HG03575 (cell line): ENCODE measurements around the gene SYPL2.
"Not testable (repeated sequence)": the region's sequence is repeated elsewhere in the genome, so short reads cannot be mapped to it uniquely, and the experiment has no call there.

Experiments used
- ATAC-seq: cut with Tn5 transposase; IDR thresholded peaks from one replicate; pipeline ENCODE4 v1.9.1; 2021; ENCODE audit not compliant: unreplicated experiment, insufficient number of reproducible peaks, low FRiP score; ENCODE audit errors: extremely low read depth

The SYPL2 gene

DNA sequence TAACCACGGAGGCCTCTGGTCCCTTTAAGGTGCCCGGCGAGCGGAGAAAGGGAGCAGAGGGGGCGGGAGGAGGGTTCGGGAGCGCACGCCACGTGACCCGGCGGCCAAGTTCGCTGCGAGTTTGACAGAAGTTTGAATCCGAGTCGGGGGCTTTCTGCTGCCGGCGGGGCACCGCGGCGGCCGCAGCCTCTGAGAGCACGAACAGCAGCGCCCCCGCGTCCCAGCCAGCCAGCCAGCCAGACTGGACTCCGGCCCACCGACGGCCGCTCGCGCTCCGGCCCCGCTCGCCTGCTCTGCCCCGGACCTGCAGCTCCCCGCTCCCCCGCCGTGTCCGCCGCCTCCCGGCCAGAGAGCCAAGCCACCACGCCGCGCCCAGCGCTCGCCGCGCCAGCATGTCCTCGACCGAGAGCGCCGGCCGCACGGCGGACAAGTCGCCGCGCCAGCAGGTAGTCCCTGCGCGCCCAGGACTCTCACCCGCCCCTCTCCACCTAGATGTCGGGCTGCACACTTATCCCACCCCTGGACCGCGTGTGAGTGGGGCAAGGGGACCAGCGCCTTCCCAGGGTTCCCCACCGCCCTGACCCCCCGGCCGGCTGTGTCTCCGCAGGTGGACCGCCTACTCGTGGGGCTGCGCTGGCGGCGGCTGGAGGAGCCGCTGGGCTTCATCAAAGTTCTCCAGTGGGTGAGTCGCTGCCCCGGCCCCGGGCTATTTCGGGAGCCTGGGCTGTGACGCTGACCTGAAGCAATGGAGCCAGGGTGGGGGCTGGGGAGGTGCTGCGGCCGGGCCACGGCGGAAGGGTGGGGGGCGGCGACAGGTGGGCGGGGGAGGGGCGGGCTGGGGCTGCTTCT is at the start of gene SYPL2:
SYPL2 (plus strand) TSS at position 95 of the 849 bp plus-strand sequence; CDS start at position 393, 298 bp downstream.
- no peak for ATAC-seq

GRCh38 chr1:109423498-109423897 is 42.8 kb upstream of the SYPL2 start:
- no peak for ATAC-seq

- ATAC-seq: no peak
These were observed 40.7 kb upstream of the SYPL2 start for GRCh38 chr1:109425391-109426280.

DNA sequence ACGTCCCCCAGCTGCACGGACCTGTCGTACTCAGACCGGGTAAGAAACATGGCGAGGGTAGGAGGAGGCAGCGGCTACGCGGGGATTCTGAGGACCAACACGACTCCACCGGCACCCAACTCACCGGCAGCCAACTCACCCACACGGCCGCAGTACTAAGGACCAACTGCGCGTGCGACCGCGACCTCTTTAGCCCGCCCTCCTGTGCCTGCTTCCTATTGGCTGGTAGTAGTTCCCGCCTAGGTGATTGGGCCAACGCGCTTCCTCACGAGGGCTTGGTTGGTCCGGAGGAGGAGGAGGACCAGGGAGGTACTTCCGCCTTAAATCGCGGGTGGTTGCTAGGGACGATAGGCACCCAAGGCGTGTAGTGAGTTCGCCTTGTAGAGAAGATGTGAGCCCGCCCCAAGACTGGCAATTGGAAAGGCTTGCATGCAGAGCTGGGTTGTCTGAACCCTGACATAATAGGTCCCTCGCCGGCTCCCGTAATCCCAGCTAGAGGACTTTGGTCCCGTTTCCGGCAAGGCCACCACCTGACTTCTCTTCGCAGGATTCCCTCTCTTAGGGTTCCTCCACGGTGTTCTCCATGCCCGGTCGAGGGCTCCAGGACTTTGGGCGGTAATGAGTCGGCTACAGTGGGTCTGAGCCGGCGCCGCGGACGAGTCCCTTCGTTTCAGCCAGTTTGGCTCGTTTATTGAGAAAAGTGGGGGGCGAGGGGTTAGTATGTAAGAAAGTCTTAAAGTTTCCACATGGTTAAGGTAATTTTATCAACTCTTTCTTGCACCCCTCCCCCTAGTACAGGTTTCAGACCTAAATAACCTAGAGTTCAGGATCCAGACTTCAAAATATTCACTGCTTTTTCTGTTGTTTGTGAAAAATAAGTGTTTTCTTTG is 39.8 kb upstream of the SYPL2 start, which contains the start of gene PSMA5:
PSMA5 (minus strand) TSS at position 168 of the 890 bp plus-strand sequence; CDS start at position 50, 118 bp downstream.
- peak; percentile 86 for ATAC-seq

GRCh38 chr1:109427171-109427467 is 39.2 kb upstream of the SYPL2 start:
- no peak for ATAC-seq

DNA sequence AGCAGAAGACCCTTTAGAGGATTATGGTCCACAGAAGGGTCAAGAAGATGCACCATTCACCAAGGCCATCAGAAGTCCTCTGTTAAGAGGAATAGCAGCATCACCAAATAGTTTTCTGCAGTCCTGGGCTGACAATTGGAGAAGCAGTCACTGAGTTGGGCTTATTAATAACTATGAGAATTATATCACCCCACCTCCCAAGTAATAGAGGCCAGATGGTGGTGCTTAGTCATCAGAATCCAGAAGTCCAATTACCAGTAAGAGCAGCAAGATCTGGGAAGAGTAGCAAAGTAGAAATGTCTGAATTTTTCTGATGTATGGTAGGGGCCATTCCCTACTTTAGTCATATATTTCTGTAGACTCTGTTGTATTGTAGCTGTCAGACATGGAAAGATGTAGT is 34.0 kb upstream of the SYPL2 start:
- ATAC-seq: no peak

- ATAC-seq: no peak
These were observed 33.0 kb upstream of the SYPL2 start for GRCh38 chr1:109433322-109433721.

GRCh38 chr1:109434484-109434883 is 31.9 kb upstream of the SYPL2 start:
- no peak for ATAC-seq

DNA sequence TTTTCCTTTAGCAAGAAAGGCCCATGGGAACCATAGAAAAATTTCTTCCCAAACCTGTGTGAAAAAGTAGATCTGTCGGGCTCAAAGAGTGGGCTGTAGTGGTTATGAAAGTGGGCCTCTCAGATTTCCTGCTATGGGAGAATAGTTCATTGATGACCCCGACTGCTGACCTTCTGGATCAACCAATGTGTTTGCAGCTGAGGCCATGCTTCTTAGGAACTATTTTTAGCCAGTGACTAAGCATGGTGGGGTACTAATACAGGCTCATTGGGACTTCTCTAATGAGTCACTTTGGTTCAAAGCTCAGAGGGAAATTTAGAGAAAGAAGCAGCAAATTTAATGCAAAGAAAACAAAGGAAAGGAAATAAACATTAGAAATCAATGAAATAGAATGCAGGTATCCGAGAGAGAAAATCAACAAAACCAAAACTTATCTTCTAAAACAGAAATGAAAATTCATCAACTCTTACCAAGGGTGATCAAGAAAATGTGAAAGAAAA is 27.5 kb upstream of the SYPL2 start:
- ATAC-seq: no peak

DNA sequence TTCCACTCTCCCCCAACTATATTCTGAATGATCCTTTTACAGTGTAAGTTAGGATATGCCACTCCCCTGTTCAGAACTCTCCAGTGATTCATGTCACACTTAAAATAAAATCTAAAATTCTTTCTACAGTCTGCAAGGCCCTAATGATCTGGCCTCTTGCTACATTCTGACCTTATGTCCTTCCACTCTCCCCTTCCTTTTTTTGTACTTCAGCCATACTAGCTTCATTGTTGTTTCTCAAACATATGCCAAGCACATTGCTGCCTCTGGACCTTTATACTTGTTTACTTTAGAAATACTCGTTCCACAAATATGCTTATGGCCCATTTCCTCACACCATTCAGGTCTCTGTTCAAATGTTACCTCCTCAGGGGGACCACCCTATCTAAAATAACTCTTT is 25.3 kb upstream of the SYPL2 start:
- ATAC-seq: no peak

GRCh38 chr1:109443476-109443875 is 22.9 kb upstream of the SYPL2 start:
- no peak for ATAC-seq

DNA sequence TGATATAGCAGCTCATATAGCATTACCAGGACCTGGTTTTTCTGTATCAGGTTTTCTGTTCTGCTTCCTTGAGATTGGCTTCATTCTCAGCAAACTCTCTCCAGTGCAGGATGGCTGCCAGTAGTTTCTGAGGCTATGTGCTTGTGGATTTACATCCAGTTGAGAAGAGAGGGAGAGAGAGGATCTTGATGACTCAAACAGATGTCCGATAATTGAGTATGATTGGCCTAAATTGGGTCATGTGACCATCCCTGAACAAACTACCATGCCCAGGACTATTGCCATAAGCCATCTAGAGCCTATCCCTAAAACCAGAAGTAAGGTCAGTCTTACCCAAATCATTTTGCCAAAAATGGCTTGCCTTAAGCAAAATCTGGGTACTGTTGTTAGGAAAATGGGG is 22.0 kb upstream of the SYPL2 start:
- ATAC-seq: no peak

GRCh38 chr1:109445949-109446695 is 20.2 kb upstream of the SYPL2 start:
- ATAC-seq: not testable (repeated sequence)

- no peak for ATAC-seq
These were observed 18.8 kb upstream of the SYPL2 start for GRCh38 chr1:109447524-109447923.

DNA sequence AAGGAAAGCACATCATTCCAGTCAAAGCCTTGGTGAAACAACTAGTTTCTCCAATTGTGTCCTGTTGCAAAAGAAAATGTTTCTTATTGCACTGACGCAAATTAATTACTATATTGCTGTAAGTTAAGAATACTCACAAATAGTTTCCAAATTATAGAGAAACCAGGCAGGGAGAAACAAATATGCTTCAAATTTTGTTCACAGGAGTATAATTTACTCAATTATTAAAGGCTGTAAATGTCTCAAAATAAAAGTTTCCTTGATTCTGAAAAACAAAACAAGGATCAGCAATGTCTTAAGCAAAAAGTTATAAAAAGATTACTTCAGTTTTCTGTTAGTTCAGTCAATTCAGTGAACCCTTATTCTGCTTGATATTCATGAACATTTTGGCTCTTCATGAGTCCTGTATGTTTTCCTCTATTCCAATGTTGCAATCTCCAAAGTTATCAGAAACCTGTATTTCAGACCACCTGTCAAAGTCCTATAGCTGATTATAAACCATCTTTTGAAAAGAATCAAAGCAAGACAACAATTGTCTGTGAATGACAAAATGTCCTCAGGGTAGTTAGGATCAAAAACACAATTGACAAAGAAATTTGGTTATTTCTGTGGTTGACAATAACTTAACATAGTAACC is 11.7 kb upstream of the SYPL2 start:
- no peak for ATAC-seq

DNA sequence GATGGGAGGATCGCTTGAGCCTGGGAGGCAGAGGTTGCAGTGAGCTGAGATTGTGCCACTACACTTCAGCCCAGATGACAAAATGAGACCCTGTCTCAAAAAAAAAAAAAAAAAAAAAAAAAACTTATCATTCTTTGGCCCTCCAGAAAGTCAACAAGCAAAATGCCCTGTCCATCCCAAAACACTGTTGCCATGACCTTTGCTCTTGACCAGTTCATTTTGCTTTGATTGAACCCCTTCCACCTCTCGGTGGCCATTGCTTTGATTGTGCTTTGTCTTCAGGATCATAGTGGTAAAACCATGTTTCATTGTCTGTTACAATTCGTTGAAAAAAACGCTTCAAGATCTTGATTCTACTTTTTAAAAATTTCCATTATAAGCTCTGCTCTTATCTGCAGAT is 8.5 kb upstream of the SYPL2 start:
- no peak for ATAC-seq

- ATAC-seq: no peak
These were observed 258 bp upstream of the SYPL2 start for GRCh38 chr1:109466125-109466451.

DNA sequence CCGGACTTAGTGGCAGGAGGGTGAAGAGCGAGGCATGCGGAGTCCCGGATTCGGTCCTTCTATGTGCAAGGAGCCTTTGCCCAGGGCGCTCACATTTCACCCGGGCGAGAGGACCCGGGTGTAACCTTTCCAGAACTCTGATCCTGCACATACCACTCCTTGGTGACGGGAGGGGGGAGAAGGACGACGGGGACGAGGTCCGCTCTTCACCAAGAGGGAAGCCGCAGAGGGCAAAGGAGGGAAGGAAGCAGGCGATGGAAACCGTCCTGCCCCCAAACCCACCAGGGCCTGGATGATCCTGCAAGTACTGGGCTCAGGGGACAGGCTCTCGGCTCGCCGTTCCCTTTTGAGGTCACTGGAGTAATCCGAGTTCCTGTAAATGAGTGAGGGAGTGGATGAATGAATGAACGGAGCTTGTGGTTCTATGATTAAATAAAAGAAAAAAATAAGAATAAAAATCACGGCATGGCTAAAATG is 993 bp downstream of the SYPL2 start:
- no peak for ATAC-seq
